Measurements from ENCODE around the gene CANX. TPM values are rescaled to one million over a fixed set of nuclear protein-coding genes. Genes with fewer than 3 reads are reported as not detected.

The CANX gene
- total and polyA plus RNA-seq, 2 of the 13 experiments (the other 11 are each of a cell fraction or from before 2014, with no cell fraction given): 477 to 680 TPM

DNA sequence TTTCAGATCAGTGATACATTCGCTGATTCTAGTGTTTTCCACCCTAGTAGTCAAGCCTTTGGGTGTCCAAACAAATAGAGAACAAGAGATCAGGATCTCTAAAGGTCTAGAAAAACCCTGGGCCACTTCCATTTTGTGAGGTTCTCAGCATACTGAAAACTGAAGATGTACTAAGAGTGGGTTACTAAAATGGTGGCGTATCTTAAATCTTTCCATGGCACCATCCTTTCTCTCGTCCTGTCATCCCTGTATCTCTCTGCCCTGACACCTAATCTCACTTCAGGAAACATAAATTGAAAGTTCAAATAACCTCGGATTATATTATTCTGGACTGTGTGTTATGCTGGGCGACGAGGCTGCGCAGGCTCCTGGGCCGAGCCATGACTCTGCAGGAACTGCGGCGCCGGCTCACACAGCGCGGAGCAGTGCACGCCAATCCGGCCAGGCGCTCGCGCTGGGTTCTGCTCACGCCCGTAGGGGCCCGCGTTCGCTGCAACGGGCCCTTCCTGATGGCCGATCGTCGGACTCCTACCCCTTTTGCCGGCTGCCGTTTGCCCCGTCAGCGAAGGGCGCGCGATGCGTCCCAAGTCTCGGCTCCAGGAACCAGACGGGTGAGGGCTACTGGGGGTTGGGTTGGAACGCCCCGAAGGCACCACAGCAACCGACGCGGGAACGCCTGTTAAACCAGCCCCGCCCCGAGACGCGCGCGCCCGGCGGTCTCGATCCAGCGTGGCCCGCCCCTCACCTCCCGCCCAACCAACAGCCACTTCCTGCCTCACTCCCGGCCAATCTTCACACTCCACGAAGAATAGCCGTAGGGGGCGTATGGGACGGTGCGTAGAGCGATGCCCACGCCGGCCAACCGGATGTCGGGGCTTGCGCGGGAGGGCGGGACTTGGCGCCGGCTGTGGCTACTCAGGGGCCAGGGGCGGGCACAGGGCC is 503 bp upstream of the CANX start (continued):
- TF ChIP-seq, protein P1, sequence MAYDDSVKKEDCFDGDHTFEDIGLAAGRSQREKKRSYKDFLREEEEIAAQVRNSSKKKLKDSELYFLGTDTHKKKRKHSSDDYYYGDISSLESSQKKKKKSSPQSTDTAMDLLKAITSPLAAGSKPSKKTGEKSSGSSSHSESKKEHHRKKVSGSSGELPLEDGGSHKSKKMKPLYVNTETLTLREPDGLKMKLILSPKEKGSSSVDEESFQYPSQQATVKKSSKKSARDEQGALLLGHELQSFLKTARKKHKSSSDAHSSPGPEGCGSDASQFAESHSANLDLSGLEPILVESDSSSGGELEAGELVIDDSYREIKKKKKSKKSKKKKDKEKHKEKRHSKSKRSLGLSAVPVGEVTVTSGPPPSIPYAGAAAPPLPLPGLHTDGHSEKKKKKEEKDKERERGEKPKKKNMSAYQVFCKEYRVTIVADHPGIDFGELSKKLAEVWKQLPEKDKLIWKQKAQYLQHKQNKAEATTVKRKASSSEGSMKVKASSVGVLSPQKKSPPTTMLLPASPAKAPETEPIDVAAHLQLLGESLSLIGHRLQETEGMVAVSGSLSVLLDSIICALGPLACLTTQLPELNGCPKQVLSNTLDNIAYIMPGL (CRISPR knock-in tag; IDR thresholded peaks at IDR 0.05; ENCODE audit: borderline replicate concordance in 1 of 2, low read depth in 1 of 2): peak in 1 of 2 experiments; percentile 78; a peak in 3 of 4 replicates
- no peak for TF ChIP-seq ONECUT2 (CRISPR knock-in tag; IDR thresholded peaks at IDR 0.05)
- TF ChIP-seq ZNF33B (CRISPR knock-in tag; IDR thresholded peaks at IDR 0.05): no peak
- TF ChIP-seq RARA (CRISPR knock-in tag; IDR thresholded peaks at IDR 0.05): no peak; the same call in 1 of the 2 replicates
- no peak for TF ChIP-seq ZNF121 (CRISPR knock-in tag; IDR thresholded peaks at IDR 0.05)
- TF ChIP-seq PHF5A (CRISPR knock-in tag; IDR thresholded peaks at IDR 0.05; ENCODE audit: low read depth, unreplicated experiment): peak; percentile 26
- TF ChIP-seq BRCA1 (CRISPR knock-in tag; IDR thresholded peaks at IDR 0.05): 0 out of 2 replicates have a peak, but pooled peaks have one; percentile 33
- no peak for TF ChIP-seq RARG (CRISPR knock-in tag; IDR thresholded peaks at IDR 0.05; ENCODE audit: low read depth)
- no peak for TF ChIP-seq ZNF160 (CRISPR knock-in tag; IDR thresholded peaks at IDR 0.05)
- TF ChIP-seq, protein P2, sequence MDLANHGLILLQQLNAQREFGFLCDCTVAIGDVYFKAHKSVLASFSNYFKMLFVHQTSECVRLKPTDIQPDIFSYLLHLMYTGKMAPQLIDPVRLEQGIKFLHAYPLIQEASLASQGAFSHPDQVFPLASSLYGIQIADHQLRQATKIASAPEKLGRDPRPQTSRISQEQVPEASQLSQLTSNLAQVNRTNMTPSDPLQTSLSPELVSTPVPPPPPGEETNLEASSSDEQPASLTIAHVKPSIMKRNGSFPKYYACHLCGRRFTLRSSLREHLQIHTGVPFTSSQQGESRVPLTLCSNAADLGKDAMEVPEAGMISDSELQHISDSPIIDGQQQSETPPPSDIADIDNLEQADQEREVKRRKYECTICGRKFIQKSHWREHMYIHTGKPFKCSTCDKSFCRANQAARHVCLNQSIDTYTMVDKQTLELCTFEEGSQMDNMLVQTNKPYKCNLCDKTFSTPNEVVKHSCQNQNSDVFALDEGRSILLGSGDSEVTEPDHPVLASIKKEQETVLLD (CRISPR knock-in tag; IDR thresholded peaks at IDR 0.05; ENCODE audit: low read depth): peak; percentile 80; the same call in 1 of the 2 replicates
- no peak for TF ChIP-seq ZNF337 (CRISPR knock-in tag; IDR thresholded peaks at IDR 0.05; ENCODE audit: borderline replicate concordance, low read depth)
- no peak for TF ChIP-seq ZNF17 (CRISPR knock-in tag; IDR thresholded peaks at IDR 0.05)
- TF ChIP-seq, protein P3, sequence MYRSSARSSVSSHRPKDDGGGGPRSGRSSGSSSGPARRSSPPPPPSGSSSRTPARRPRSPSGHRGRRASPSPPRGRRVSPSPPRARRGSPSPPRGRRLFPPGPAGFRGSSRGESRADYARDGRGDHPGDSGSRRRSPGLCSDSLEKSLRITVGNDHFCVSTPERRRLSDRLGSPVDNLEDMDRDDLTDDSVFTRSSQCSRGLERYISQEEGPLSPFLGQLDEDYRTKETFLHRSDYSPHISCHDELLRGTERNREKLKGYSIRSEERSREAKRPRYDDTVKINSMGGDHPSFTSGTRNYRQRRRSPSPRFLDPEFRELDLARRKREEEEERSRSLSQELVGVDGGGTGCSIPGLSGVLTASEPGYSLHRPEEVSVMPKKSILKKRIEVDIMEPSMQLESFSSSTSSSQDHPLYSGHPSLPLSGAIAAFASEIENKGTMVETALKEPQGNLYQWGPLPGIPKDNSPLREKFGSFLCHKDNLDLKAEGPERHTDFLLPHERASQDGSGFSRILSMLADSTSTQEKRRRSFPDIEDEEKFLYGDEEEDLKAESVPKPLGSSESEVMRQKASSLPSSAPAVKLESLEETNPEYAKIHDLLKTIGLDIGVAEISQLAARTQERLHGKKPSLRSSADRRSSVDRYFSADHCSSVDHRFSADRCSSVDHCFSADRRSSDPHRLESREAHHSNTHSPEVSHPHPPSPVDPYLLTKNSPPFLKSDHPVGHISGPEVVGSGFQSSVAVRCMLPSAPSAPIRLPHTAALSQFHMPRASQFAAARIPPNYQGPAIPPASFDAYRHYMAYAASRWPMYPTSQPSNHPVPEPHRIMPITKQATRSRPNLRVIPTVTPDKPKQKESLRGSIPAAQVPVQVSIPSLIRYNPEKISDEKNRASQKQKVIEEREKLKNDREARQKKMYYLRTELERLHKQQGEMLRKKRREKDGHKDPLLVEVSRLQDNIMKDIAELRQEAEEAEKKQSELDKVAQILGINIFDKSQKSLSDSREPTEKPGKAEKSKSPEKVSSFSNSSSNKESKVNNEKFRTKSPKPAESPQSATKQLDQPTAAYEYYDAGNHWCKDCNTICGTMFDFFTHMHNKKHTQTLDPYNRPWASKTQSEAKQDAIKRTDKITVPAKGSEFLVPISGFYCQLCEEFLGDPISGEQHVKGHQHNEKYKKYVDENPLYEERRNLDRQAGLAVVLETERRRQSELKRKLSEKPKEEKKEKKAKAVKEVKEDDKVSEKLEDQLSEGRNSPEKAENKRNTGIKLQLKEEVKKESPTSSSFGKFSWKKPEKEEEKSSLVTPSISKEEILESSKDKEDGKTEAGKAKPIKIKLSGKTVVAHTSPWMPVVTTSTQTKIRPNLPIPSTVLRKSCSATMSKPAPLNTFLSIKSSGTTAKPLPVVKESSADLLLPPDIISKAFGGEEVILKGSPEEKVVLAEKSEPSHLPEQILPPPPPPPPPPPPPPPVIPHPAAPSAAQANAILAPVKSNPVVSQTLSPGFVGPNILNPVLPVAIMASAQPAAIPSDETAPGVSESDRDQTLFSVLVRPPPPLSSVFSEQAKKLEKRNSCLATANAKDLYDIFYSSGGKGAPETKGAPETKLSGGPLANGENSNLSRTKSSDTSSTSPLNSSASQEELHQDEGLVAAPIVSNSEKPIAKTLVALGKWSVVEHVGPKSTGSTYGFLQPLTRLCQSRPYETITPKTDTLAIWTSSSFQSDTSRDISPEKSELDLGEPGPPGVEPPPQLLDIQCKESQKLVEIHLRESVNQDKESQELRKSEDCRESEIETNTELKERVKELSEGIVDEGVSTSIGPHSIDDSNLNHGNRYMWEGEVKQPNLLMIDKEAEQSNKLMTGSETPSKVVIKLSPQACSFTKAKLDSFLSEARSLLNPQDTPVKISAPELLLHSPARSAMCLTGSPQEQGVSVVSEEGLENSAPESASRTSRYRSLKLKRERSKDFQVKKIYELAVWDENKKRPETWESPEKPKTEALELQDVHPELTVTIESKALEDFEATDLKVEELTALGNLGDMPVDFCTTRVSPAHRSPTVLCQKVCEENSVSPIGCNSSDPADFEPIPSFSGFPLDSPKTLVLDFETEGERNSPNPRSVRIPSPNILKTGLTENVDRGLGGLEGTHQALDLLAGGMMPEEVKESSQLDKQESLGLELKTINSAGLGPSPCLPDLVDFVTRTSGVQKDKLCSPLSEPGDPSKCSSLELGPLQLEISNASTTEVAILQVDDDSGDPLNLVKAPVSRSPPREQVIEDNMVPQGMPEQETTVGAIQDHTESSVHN (CRISPR knock-in tag; IDR thresholded peaks at IDR 0.05): no peak

All from HepG2 (cell line).